B cell (primary cell): ENCODE measurements around the gene TRIP13. TPM values are rescaled to one million over a fixed set of nuclear protein-coding genes. Genes with fewer than 3 reads are reported as not detected.

Source experiments
- ATAC-seq: fragments of 200-7000 bp; cut with Tn5 transposase; one replicate; pipeline ENCODE4 v1.10.0; 2021; ENCODE audit warnings: low read depth, mild to moderate bottlenecking, moderate number of reproducible peaks, moderate library complexity
- CTCF ChIA-PET: fragments of 350-600 bp; sonication (Branson Sonifier 250); formaldehyde crosslinking; loops from one replicate; lab custom pipeline; 2021; ENCODE audit warnings: antibody characterized with exemption, inconsistent platforms; lab: Charles Lee
- POLR2A ChIA-PET: fragments of 350-600 bp; sonication (Branson Sonifier 250); formaldehyde crosslinking; loops from one replicate; lab custom pipeline; 2021; ENCODE audit warnings: antibody characterized with exemption; lab: Charles Lee
- DNase-seq: peaks from one replicate; pipeline ENCODE4 v3.0.0; 2013
- H2AFZ ChIP-seq: 2 replicates; pipeline ENCODE4 v1.6.1; 2012; ENCODE audit warnings: mild to moderate bottlenecking, low read depth, low read length; ENCODE audit not compliant: insufficient read depth, poor library complexity, severe bottlenecking
- H3K27ac ChIP-seq, 2 donors: 1 replicate in 1 of 2; 2 replicates in 1 of 2; pipeline ENCODE4 v1.5.1; 2012 to 2013; ENCODE audit warnings: low read length in 2 of 2, mild to moderate bottlenecking in 2 of 2, moderate library complexity in 1 of 2
- H3K27me3 ChIP-seq, 4 experiments: fragments of 200-600 bp in 1 of 4; sonication (generic) in 1 of 4; replicated peaks in 1 of 4; 1 replicate in 2 of 4; 2 replicates in 2 of 4; pipeline versions ENCODE4 v1.6.1 to v1.7.0; 2013 to 2016; ENCODE audit warnings: low read length in 3 of 4, mild to moderate bottlenecking in 2 of 4, mixed read lengths in 1 of 4, moderate library complexity in 1 of 4; ENCODE audit not compliant: insufficient read depth in 4 of 4, control insufficient read depth in 3 of 4; ENCODE audit errors: control extremely low read depth in 1 of 4
- H3K36me3 ChIP-seq, 2 experiments: replicated peaks in 1 of 2; 1 replicate in 1 of 2; 2 replicates in 1 of 2; pipeline versions ENCODE4 v1.6.1 to v1.7.1; 2013; ENCODE audit warnings: low read length in 1 of 2; ENCODE audit not compliant: insufficient read depth in 2 of 2, control insufficient read depth in 1 of 2; ENCODE audit errors: control extremely low read depth in 1 of 2, extremely low read depth in 1 of 2
- H3K4me1 ChIP-seq, 2 donors: fragments of 200-600 bp in 1 of 2; sonication (generic) in 1 of 2; 1 replicate in 1 of 2; 2 replicates in 1 of 2; pipeline versions ENCODE4 v1.5.1 to v1.6.1; 2013 to 2017; ENCODE audit warnings: low read length in 2 of 2; ENCODE audit not compliant: control insufficient read depth in 2 of 2, insufficient read depth in 2 of 2
- H3K4me2 ChIP-seq: replicated peaks from 2 replicates; pipeline ENCODE3; 2012; ENCODE audit warnings: mild to moderate bottlenecking, low read depth, low read length; ENCODE audit not compliant: poor library complexity, severe bottlenecking
- H3K4me3 ChIP-seq, 5 experiments: fragments of 200-600 bp in 1 of 5; sonication (generic) in 1 of 5; 1 replicate in 3 of 5; 2 replicates in 2 of 5; pipeline versions ENCODE4 v1.5.1 to v1.7.0; 2011 to 2016; ENCODE audit warnings: low read length in 4 of 5, mild to moderate bottlenecking in 4 of 5, low read depth in 2 of 5, control low read depth in 1 of 5, moderate library complexity in 1 of 5; ENCODE audit not compliant: insufficient read depth in 1 of 5; ENCODE audit errors: control extremely low read depth in 1 of 5, extremely low read depth in 1 of 5
- H3K79me2 ChIP-seq: fragments of 200-600 bp; sonication (generic); one replicate; pipeline ENCODE4 v1.6.0; 2016; ENCODE audit warnings: low read length; ENCODE audit not compliant: control insufficient read depth, insufficient read depth
- H3K9ac ChIP-seq: fragments of 200-600 bp; sonication (generic); 2 replicates; pipeline ENCODE4 v1.6.1; 2017; ENCODE audit warnings: mild to moderate bottlenecking, low read length, moderate library complexity
- H3K9me3 ChIP-seq, 3 donors: one replicate each; pipeline versions ENCODE4 v1.6.1 to v1.7.1; 2013; ENCODE audit warnings: low read length in 2 of 3; ENCODE audit not compliant: control insufficient read depth in 2 of 3, insufficient read depth in 1 of 3; ENCODE audit errors: control extremely low read depth in 1 of 3
- H4K20me1 ChIP-seq: 2 replicates; pipeline ENCODE4 v1.6.0; 2012; ENCODE audit warnings: mild to moderate bottlenecking, low read length; ENCODE audit not compliant: insufficient read depth, control insufficient read depth, poor library complexity, severe bottlenecking
- H3K27ac Mint-ChIP-seq: one replicate; pipeline ENCODE4 v1.8.0; 2021; ENCODE audit warnings: mixed read lengths
- H3K27me3 Mint-ChIP-seq: one replicate; pipeline ENCODE4 v1.8.0; 2021; ENCODE audit warnings: mixed read lengths
- H3K4me1 Mint-ChIP-seq: one replicate; pipeline ENCODE4 v1.8.0; 2021; ENCODE audit warnings: mixed read lengths
- H3K4me3 Mint-ChIP-seq: one replicate; pipeline ENCODE4 v1.8.0; 2021; ENCODE audit warnings: mixed read lengths
- H3K9me3 Mint-ChIP-seq: one replicate; pipeline ENCODE4 v1.8.0; 2022; ENCODE audit warnings: mixed read lengths; ENCODE audit not compliant: insufficient read depth
- EZH2 ChIP-seq: IDR thresholded peaks from 2 replicates; pipeline ENCODE4 v1.6.1; 2012; ENCODE audit warnings: borderline replicate concordance, low read depth, mild to moderate bottlenecking, moderate library complexity, low read length; ENCODE audit not compliant: insufficient read depth, poor library complexity, severe bottlenecking
- WGBS: methylation state at CpG from one replicate; pipeline ENCODE4 v1.1.5; 2013; ENCODE audit warnings: missing lambda C conversion rate; ENCODE audit not compliant: insufficient coverage; 5-methylcytosine and 5-hydroxymethylcytosine counted together
- intact Hi-C: fragments of 100-400 bp; cut with micrococcal nuclease; formaldehyde crosslinking; loops from one replicate; pipeline ENCODE4 v1.10.0; 2022
- polyA plus RNA-seq: library from polyadenylated mRNA; depleted of rRNA; stranded (reverse); fragments of >200 nt; gene quantifications from 2 replicates; pipeline ENCODE4 v1.2.3, GENCODE V29; 2012
- total RNA-seq, 2 donors: library from RNA; stranded (reverse); fragments of 120-200 nt in 1 of 2; gene quantifications; 1 replicate in 1 of 2; 2 replicates in 1 of 2; pipeline versions ENCODE4 v1.2.3 to v1.2.4, GENCODE V29; 2013 to 2022
- TF ChIP-seq, protein P1 (sequence below): fragments of 200-600 bp; IDR thresholded peaks from one replicate; pipeline ENCODE4 v1.8.0; 2022; ENCODE audit warnings: antibody characterized with exemption, mild to moderate bottlenecking

The TRIP13 gene
- total and polyA plus RNA-seq, 2 donors (not counting 1 experiment from before 2014, with no cell fraction given), result 0.63 to 1.1 TPM

DNA sequence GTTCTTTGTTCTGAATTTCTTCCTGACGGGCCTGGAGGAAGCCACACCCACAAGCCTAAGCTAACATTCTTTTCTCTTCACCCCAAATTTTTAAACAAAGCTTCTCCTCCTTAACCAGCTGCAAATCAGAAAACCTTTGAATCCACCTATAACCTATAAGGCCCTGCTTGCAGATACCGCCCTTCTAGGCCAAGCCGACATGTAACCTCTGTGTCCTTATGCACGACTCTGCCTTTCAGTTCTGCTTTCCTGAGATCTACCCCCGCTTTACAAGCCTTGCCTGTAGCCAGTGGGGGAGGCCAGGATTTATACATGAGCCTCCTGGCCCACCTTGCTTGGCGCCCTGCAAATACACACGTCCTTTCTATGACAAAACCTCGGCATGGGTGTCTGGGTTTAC lies 19.4 kb upstream of the TRIP13 start:
- Mint-ChIP-seq H3K27me3 (no peaks in the 10 kb centered on the region), H3K4me3 (no peak overlapping the region), H3K4me1 (peaks cover 3% of the 10 kb centered on the region), H3K27ac (no peak overlapping the region), H3K9me3 (no peaks in the 10 kb centered on the region)
- WGBS, result 63% methylated on average over 8 of the region's 8 CpGs
- Histone ChIP-seq H3K27ac (no peak overlapping the region), H4K20me1 (peaks cover 11% of the 10 kb centered on the region), H3K9me3 (no peaks in the 10 kb centered on the region), H3K4me3 (no peak overlapping the region), H3K4me1 (no peaks in the 10 kb centered on the region), H2AFZ (no peak overlapping the region), H3K79me2 (no peaks in the 10 kb centered on the region), H3K4me2 (no peak overlapping the region), H3K27me3 (no peaks in the 10 kb centered on the region), H3K9ac (no peak overlapping the region), H3K36me3 (peaks cover 8 to 76% of the 10 kb centered on the region in 2 experiments)
- intact Hi-C loops, result no loop called here
- POLR2A ChIA-PET, result no interaction called here
- ATAC-seq (no peak), DNase-seq (no peak)
- CTCF ChIA-PET, result no interaction called here
- TF ChIP-seq, protein P1, sequence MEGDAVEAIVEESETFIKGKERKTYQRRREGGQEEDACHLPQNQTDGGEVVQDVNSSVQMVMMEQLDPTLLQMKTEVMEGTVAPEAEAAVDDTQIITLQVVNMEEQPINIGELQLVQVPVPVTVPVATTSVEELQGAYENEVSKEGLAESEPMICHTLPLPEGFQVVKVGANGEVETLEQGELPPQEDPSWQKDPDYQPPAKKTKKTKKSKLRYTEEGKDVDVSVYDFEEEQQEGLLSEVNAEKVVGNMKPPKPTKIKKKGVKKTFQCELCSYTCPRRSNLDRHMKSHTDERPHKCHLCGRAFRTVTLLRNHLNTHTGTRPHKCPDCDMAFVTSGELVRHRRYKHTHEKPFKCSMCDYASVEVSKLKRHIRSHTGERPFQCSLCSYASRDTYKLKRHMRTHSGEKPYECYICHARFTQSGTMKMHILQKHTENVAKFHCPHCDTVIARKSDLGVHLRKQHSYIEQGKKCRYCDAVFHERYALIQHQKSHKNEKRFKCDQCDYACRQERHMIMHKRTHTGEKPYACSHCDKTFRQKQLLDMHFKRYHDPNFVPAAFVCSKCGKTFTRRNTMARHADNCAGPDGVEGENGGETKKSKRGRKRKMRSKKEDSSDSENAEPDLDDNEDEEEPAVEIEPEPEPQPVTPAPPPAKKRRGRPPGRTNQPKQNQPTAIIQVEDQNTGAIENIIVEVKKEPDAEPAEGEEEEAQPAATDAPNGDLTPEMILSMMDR, result no peak
- TF ChIP-seq EZH2, result no peak

DNA sequence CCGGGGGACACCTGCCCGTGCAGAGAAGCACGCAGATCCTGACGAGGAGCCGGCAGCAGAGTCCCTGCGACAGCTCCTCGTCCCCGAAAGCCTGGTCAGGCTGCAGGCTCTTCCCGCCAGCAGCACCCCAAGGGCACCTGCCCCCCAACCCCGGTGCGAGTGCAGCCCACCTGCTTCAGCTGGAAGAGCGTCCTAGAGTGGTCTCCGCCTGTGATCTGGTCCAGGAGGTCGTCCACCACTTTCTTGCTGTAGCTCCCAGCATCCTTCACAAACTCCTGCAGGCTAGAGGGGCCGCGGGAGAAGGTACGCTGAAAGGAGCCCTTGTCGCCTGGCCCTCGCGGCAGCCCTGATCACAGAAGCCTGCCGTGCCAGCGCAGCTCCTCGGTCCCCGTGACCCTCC lies 16.8 kb upstream of the TRIP13 start:
- intact Hi-C loops, result no loop called here
- Histone ChIP-seq H3K4me1 (no peaks in the 10 kb centered on the region), H3K27me3 (no peaks in the 10 kb centered on the region), H3K9me3 (no peaks in the 10 kb centered on the region), H3K27ac (no peak overlapping the region), H3K4me2 (no peak overlapping the region), H4K20me1 (peaks cover 16% of the 10 kb centered on the region), H3K4me3 (no peak overlapping the region), H3K79me2 (no peaks in the 10 kb centered on the region), H2AFZ (no peak overlapping the region), H3K36me3 (peaks cover 5 to 53% of the 10 kb centered on the region in 2 experiments), H3K9ac (no peak overlapping the region)
- WGBS, result 97% methylated on average over 20 of the region's 24 CpGs
- Mint-ChIP-seq H3K27me3 (no peaks in the 10 kb centered on the region), H3K4me1 (peaks cover 3% of the 10 kb centered on the region), H3K9me3 (no peaks in the 10 kb centered on the region), H3K4me3 (no peak overlapping the region), H3K27ac (no peak overlapping the region)
- ChIA-PET POLR2A (no interaction called here), CTCF (no interaction called here)
- ATAC-seq (no peak), DNase-seq (no peak)
- TF ChIP-seq, protein P1, result no peak
- no peak for TF ChIP-seq EZH2
